A172 (cell line): ENCODE data around the gene SEC61A1. TPM values are rescaled to one million over a fixed set of nuclear protein-coding genes. Genes with fewer than 3 reads are reported as not detected.

Experiments
- DNase-seq: peaks from one replicate; pipeline ENCODE4 v3.0.0-alpha.2; 2015; ENCODE audit warnings: low spot score
- total RNA-seq: library from RNA; depleted of rRNA; stranded (reverse); fragments of >200 nt; shearing (Covaris generic); gene quantifications from 2 replicates; pipeline ENCODE4 v1.2.3, GENCODE V29; 2014; rRNA removed

The SEC61A1 gene
- total RNA-seq, 1 experiment from 2014 or later = 296 TPM

DNA sequence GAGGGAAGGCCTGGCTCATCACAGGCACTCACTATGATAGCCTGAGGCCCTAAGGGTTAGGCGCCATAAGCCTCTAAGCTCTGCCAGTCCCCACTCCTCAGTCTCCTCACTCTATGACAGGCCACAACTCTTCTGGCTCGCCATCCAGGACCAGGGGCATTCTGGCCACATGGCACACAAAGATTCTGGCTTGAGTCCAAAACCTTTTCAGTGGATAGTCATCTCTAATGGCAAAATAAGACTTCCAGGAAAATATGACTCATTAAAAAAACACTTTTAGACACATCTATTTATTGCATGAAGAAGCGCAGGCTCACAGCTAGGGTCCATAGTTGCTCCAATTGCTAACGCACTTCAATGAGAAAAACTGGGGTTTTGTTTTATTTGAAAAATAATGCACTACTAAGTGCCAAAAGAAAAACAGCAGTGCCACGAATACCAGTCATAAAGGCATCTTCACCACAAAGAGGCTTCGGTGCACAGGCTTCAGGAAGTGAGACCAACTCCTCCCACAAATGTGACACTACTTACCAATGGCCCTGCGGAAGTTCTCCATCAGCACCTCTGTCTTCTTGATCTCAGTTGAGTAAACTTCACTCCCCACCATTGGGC is 60.2 kb downstream of the SEC61A1 start:
- DNase-seq = peak; percentile 96

DNA sequence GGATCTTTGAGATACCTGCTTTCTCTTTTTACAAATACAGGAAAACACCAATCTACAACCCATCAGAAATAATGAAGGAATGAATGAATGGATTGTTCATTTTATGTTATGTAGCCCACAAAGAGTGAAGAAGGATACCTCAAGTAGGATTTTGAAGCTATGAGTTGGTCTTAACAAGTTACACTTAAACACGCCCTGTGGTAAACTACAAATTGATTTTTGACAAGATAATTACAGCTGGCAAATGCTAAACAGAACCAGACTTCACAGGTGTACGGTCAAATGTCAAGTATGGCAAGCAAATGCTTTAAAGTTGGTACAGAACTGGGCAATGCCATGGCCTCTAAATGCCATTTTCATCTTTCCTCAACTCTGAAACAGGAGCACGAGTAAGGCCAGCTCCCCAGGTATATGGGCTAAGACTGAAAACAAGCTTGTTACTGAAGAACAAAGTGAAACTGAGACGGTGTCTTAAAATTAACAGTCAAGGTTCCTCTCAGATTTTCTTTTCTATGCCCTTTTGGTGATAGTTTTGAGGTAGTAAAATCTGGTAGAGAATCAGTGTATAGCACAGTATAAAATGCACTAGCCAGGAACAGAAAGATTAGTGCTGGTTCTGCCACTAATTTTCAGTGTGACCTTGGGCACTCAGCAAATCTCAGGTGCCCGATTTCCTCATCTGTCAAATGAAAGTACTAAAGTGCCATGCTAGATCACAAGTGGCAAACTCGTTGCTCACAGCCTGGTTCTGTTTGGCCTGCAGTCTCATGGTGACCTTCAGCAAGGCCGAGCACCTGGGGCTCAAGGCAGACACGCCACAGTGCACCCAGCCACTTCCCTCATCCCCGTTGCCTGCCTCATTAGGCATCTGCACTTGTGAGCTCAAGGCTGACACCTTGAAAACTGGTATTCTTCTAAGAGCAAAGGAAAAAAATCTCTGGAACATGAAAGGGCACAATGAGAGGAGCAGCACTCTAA is 61.9 kb downstream of the SEC61A1 start:
- no peak for DNase-seq

Other genes starting within 250 kb of the SEC61A1 start
- gene MGLL, start 229.9 kb upstream of the SEC61A1 start, total RNA-seq = 31.2 and 31.4 TPM in 2 replicates
- gene KBTBD12, start 137.2 kb upstream of the SEC61A1 start, total RNA-seq = not detected in 2 replicates
- gene RUVBL1, start 71.4 kb downstream of the SEC61A1 start, total RNA-seq = 169 and 205 TPM in 2 replicates
- gene EEFSEC, start 101.0 kb downstream of the SEC61A1 start, total RNA-seq = 3.5 and 4.1 TPM in 2 replicates